Mucosa of descending colon (tissue), 3 donors: ENCODE results near the gene TMA7B. TPM values are rescaled to one million over a fixed set of nuclear protein-coding genes. Genes with fewer than 3 reads are reported as not detected.

ENCODE experiments used
- ATAC-seq: fragments of 200-7000 bp; cut with Tn5 transposase; one replicate; pipeline ENCODE4 v1.9.1; 2020; ENCODE audit warnings: mild to moderate bottlenecking, moderate library complexity
- DNase-seq, 3 donors: peaks; one replicate each; pipeline ENCODE4 v3.0.0-alpha.2; 2020
- H3K36me3 ChIP-seq: fragments of 200-600 bp; one replicate; pipeline ENCODE4 v1.8.0; 2021; ENCODE audit warnings: low read depth, mild to moderate bottlenecking
- H3K4me1 ChIP-seq: fragments of 200-600 bp; one replicate; pipeline ENCODE4 v1.8.0; 2021; ENCODE audit warnings: low read depth, mild to moderate bottlenecking
- H3K4me3 ChIP-seq: fragments of 200-600 bp; one replicate; pipeline ENCODE4 v1.8.0; 2021; ENCODE audit warnings: mild to moderate bottlenecking
- H3K9me3 ChIP-seq: fragments of 200-600 bp; one replicate; pipeline ENCODE4 v1.8.0; 2021; ENCODE audit warnings: mild to moderate bottlenecking
- intact Hi-C, 2 donors: fragments of 100-400 bp; cut with DNase I in 1 of 2; cut with micrococcal nuclease in 1 of 2; formaldehyde crosslinking; loops; one replicate each; pipeline versions ENCODE4 v1.11.0 to v1.11.1; 2022; cut with DNase I, micrococcal nuclease
- total RNA-seq, 3 donors: library from RNA; stranded (reverse); fragmentation: NEBNext Ultra II Directional in 2 of 3; extraction: Animal tissue kit (Norgen Biotek cat#: 25700) in 2 of 3; gene quantifications; one replicate each; pipeline versions ENCODE4 v1.2.1 to v1.2.4, GENCODE V29; 2021 to 2023
- TF ChIP-seq, protein P1 (sequence below): fragments of 200-600 bp; IDR thresholded peaks from one replicate; pipeline ENCODE4 v1.8.0; 2022; ENCODE audit warnings: antibody characterized with exemption, mild to moderate bottlenecking
- donor health status: DM: no; HTN: no; CAD: no; lungs with moderate emphysema.
- donor health status: DM: no; HTN: no; CAD: no.
- donor health status: DM: no; HTN: yes; CAD: no.

The TMA7B gene
- total RNA-seq, 3 donors from 2014 or later, result 0.22 to 0.51 (median 0.23) TPM

- no peaks in the 10 kb centered on the region for H3K36me3 ChIP-seq
- intact Hi-C loops, result no loop called here
- no peak overlapping the region for H3K4me3 ChIP-seq
- no peak for DNase-seq
- TF ChIP-seq, protein P1, sequence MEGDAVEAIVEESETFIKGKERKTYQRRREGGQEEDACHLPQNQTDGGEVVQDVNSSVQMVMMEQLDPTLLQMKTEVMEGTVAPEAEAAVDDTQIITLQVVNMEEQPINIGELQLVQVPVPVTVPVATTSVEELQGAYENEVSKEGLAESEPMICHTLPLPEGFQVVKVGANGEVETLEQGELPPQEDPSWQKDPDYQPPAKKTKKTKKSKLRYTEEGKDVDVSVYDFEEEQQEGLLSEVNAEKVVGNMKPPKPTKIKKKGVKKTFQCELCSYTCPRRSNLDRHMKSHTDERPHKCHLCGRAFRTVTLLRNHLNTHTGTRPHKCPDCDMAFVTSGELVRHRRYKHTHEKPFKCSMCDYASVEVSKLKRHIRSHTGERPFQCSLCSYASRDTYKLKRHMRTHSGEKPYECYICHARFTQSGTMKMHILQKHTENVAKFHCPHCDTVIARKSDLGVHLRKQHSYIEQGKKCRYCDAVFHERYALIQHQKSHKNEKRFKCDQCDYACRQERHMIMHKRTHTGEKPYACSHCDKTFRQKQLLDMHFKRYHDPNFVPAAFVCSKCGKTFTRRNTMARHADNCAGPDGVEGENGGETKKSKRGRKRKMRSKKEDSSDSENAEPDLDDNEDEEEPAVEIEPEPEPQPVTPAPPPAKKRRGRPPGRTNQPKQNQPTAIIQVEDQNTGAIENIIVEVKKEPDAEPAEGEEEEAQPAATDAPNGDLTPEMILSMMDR, result no peak
- H3K9me3 ChIP-seq, result no peaks in the 10 kb centered on the region
- peak; percentile 13 for ATAC-seq
- H3K4me1 ChIP-seq, result no peaks in the 10 kb centered on the region
Measured at GRCh38 chr22:39933741-39934140, 26.5 kb upstream of the TMA7B start.

- Histone ChIP-seq H3K4me1 (no peaks in the 10 kb centered on the region), H3K4me3 (no peak overlapping the region), H3K36me3 (no peaks in the 10 kb centered on the region), H3K9me3 (no peaks in the 10 kb centered on the region)
- DNase-seq (no peak), ATAC-seq (no peak)
- intact Hi-C loops, result no loop called here
- TF ChIP-seq, protein P1, result no peak
Measured at GRCh38 chr22:39935116-39935515, 25.1 kb upstream of the TMA7B start.

DNA sequence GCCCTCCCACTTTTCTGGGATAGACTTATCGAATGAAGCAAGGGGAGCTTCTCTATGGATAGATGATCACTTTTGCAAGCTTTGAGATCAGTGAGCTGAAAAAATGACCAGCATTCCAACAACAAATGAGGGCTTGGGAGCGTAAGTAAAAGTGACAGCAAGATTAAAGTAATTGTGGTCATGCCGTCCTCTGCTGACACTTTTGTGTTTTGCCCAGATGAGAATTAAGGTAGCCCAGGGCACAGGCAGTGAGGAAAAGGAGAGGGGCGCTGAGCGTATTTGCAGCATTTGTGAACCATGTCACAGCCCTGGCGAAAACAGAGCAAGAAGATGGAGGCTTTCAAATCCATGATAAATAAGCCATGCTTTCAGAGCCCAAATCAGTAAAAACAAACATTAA is 24.6 kb upstream of the TMA7B start:
- Histone ChIP-seq H3K4me3 (no peak overlapping the region), H3K9me3 (no peaks in the 10 kb centered on the region), H3K36me3 (no peaks in the 10 kb centered on the region), H3K4me1 (no peaks in the 10 kb centered on the region)
- TF ChIP-seq, protein P1, result no peak
- ATAC-seq, result no peak
- DNase-seq, result no peak
- intact Hi-C loops, result no loop called here

DNA sequence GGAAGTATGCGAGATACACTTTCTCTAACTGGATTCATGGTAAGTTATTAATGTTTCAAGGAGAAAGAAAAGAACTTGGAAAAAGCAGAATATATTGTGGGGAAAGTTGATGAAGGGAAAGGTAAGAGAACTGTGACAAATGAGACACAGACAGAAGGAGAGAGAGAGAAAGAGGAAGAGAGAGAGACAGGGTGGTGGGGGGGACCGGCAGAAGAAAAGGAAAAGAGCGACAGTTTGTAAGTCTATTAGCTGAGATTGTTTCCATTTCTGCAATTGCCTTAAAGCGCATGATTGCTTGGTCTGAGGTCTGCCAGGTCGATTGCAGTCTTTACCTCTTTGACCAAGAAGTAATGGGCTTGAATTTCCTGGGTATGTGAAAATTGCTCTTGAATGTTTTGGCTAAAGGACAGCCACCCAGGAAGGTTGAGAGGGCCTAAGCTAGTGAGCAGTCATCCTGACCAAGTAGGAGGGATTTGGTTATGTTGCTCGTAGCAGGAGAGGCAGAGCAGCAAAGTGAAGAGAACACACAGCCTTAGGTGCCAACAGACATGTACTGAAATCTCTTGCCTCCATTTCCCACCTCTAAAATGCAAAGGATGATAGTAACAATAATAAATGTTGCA is 23.6 kb upstream of the TMA7B start:
- H3K9me3 ChIP-seq, result no peaks in the 10 kb centered on the region
- DNase-seq (no peak), ATAC-seq (no peak)
- no peak overlapping the region for H3K4me3 ChIP-seq
- intact Hi-C loops, result no loop called here
- TF ChIP-seq, protein P1, result no peak
- H3K36me3 ChIP-seq, result no peaks in the 10 kb centered on the region
- H3K4me1 ChIP-seq, result no peaks in the 10 kb centered on the region

- Histone ChIP-seq H3K9me3 (no peaks in the 10 kb centered on the region), H3K36me3 (no peaks in the 10 kb centered on the region), H3K4me1 (no peaks in the 10 kb centered on the region), H3K4me3 (no peak overlapping the region)
- intact Hi-C loops, result no loop called here
- TF ChIP-seq, protein P1, result no peak
- DNase-seq, result no peak
- ATAC-seq, result peak; percentile 39
Measured at GRCh38 chr22:39937906-39938305, 22.3 kb upstream of the TMA7B start.
